Caco-2 (cell line): ENCODE results near the gene GFRA4. TPM values are rescaled to one million over a fixed set of nuclear protein-coding genes. Genes with fewer than 3 reads are reported as not detected.

Experiments used
- BruUV-seq: library from RNA; stranded (reverse); fragments of 400-500 nt; replicated peaks from 2 replicates; lab custom pipeline; 2021; lab: Mats Ljungman, UMichigan
- CTCF ChIA-PET: fragments of 300-600 bp; sonication (Branson Sonifier 250); formaldehyde crosslinking; loops from one replicate; lab custom pipeline; 2022; ENCODE audit warnings: antibody characterized with exemption; lab: Charles Lee
- POLR2A ChIA-PET: fragments of 300-600 bp; sonication (Branson Sonifier 250); formaldehyde crosslinking; loops from one replicate; lab custom pipeline; 2022; ENCODE audit warnings: antibody characterized with exemption; lab: Charles Lee
- DNase-seq, 2 experiments: peaks; one replicate each; pipeline versions ENCODE4 v3.0.0 to v3.0.0-alpha.2; 2020 to 2022
- H3K27me3 ChIP-seq: replicated peaks from 2 replicates; pipeline ENCODE4 v1.6.0; 2011; ENCODE audit warnings: low read length; ENCODE audit not compliant: control insufficient read depth, insufficient read depth
- H3K36me3 ChIP-seq: 2 replicates; pipeline ENCODE4 v1.5.1; 2011; ENCODE audit warnings: low read length; ENCODE audit not compliant: control insufficient read depth, insufficient read depth
- H3K4me1 ChIP-seq: fragments of 250-450 bp; sonication (Bioruptor Pico); 2 replicates; pipeline ENCODE4 v1.5.1; 2020; ENCODE audit warnings: mild to moderate bottlenecking
- H3K4me3 ChIP-seq: 2 replicates; pipeline ENCODE4 v1.5.1; 2011; ENCODE audit warnings: low read depth, mild to moderate bottlenecking, control low read depth, low read length
- H3K9me3 ChIP-seq: fragments of 250-450 bp; sonication (Bioruptor Pico); 2 replicates; pipeline ENCODE4 v1.5.1; 2020; ENCODE audit warnings: mild to moderate bottlenecking, moderate library complexity
- H3K27ac Mint-ChIP-seq: one replicate; pipeline ENCODE4 v1.8.0; 2022; ENCODE audit warnings: mixed read lengths; ENCODE audit not compliant: unreplicated experiment
- H3K27me3 Mint-ChIP-seq: one replicate; pipeline ENCODE4 v1.8.0; 2022; ENCODE audit warnings: mixed read lengths; ENCODE audit not compliant: insufficient read depth, unreplicated experiment
- H3K36me3 Mint-ChIP-seq: one replicate; pipeline ENCODE4 v1.8.0; 2022; ENCODE audit warnings: mild to moderate bottlenecking, mixed read lengths; ENCODE audit not compliant: insufficient read depth, unreplicated experiment
- H3K4me1 Mint-ChIP-seq: one replicate; pipeline ENCODE4 v1.8.0; 2022; ENCODE audit warnings: low read depth, mixed read lengths; ENCODE audit not compliant: unreplicated experiment
- H3K4me3 Mint-ChIP-seq: one replicate; pipeline ENCODE4 v1.8.0; 2022; ENCODE audit warnings: mild to moderate bottlenecking, moderate library complexity, mixed read lengths; ENCODE audit not compliant: unreplicated experiment
- H3K9me3 Mint-ChIP-seq: one replicate; pipeline ENCODE4 v1.8.0; 2022; ENCODE audit warnings: mixed read lengths; ENCODE audit not compliant: unreplicated experiment
- intact Hi-C: fragments of 100-400 bp; cut with micrococcal nuclease; formaldehyde crosslinking; loops from one replicate; pipeline ENCODE4 v1.10.0; 2022; ENCODE audit not compliant: unreplicated experiment
- total RNA-seq: library from RNA; stranded (reverse); gene quantifications from 2 replicates; pipeline ENCODE4 v1.2.3, GENCODE V29; 2022
- TF ChIP-seq, protein P1 (sequence below), 2 experiments: fragments of 200-600 bp in 1 of 2; IDR thresholded peaks; 1 replicate in 1 of 2; 2 replicates in 1 of 2; pipeline versions ENCODE4 v1.5.1 to v1.8.0; 2011 to 2022; ENCODE audit warnings: antibody characterized with exemption in 1 of 2, control low read depth in 1 of 2, inconsistent platforms in 1 of 2, low read depth in 1 of 2, low read length in 1 of 2, mild to moderate bottlenecking in 1 of 2, moderate library complexity in 1 of 2; ENCODE audit not compliant: insufficient read depth in 1 of 2, severe bottlenecking in 1 of 2, unreplicated experiment in 1 of 2

GFRA4 gene
- total RNA-seq, 1 experiment from 2014 or later = not detected

DNA sequence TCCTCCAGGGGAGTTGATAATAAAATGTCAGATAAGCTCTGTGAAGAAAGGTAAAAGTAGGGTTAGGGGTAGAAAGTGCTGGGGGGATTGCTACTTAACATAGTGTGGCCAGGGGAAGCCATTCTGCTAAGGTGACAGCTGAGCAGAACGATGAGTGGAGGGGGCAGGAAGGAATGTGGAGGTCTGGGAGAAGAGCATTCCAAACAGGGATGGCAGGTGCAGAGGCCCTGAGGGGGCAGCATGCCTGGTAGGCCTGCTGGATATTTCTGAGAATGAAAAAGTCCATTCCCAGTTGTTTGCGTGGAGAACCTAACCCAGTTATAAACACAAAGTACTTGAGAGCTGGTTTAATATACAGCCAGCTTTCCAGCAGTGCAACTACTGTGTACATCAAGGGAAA is 9.3 kb downstream of the GFRA4 start:
- intact Hi-C loops = no loop called here
- Mint-ChIP-seq H3K4me1 (no peaks in the 10 kb centered on the region), H3K36me3 (no peaks in the 10 kb centered on the region), H3K27ac (no peak overlapping the region), H3K4me3 (no peak overlapping the region), H3K27me3 (no peaks in the 10 kb centered on the region), H3K9me3 (no peaks in the 10 kb centered on the region)
- POLR2A ChIA-PET = no interaction called here
- BruUV-seq = no TSS peak
- no peaks in the 10 kb centered on the region for H3K27me3 ChIP-seq
- CTCF ChIA-PET = interaction anchor here (0.9 kb wide), 1 partner anchor 23 kb away, joined by 3 read pairs; no protein-coding TSS in a partner anchor
- H3K4me1 ChIP-seq = no peaks in the 10 kb centered on the region
- no peak overlapping the region for H3K4me3 ChIP-seq
- TF ChIP-seq, protein P1, sequence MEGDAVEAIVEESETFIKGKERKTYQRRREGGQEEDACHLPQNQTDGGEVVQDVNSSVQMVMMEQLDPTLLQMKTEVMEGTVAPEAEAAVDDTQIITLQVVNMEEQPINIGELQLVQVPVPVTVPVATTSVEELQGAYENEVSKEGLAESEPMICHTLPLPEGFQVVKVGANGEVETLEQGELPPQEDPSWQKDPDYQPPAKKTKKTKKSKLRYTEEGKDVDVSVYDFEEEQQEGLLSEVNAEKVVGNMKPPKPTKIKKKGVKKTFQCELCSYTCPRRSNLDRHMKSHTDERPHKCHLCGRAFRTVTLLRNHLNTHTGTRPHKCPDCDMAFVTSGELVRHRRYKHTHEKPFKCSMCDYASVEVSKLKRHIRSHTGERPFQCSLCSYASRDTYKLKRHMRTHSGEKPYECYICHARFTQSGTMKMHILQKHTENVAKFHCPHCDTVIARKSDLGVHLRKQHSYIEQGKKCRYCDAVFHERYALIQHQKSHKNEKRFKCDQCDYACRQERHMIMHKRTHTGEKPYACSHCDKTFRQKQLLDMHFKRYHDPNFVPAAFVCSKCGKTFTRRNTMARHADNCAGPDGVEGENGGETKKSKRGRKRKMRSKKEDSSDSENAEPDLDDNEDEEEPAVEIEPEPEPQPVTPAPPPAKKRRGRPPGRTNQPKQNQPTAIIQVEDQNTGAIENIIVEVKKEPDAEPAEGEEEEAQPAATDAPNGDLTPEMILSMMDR (IDR thresholded peaks at IDR 0.05; ENCODE audit: insufficient read depth in 1 of 2, low read depth in 1 of 2, low read length in 1 of 2, severe bottlenecking in 1 of 2, unreplicated experiment in 1 of 2) = no peak
- no peaks in the 10 kb centered on the region for H3K36me3 ChIP-seq
- no peak for DNase-seq
- no peaks in the 10 kb centered on the region for H3K9me3 ChIP-seq

DNA sequence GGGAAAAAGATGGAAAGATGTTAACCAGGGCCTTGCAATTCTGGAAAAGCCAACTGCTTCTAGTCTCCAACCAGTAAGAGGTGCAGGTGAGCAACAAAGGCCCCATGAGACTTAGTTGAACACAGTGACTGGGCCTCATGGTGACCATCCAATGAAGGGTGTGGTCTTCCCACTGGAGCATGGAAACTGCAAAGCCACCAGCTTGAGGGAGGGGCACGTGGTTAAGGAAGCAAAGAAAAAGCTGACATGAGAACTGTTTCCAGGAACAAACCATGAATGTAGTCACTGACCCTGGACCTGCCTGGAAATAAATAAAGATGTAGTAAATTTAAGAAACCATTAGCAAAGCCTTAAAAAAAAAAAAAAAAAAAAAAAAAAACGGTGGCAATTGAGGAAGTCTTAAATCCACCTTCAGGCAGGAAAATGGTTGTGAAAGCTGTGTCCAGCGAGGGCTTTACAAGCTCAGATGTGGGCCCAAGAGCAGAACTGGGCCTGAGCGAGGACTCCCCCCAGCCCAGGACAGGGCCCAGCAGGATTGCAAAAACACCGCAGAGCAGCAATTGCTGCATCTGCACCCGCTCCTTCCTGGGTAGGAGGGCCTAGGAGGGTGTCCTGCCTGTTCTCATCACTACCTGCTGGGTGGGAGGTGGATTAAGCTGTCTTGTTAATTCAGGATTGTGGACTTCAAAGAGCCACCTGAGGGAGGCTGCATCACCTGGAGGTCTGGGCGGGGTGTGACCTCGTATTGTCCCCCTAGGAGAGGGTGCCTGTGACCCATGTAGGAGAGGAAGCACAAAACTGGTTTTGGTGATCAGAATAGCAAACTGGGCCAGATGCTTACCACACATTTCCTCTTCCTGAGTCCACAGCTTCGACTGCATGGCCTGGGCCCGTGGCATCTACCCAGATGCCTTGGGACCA is 10.3 kb downstream of the GFRA4 start:
- TF ChIP-seq, protein P1 (IDR thresholded peaks at IDR 0.05; ENCODE audit: insufficient read depth in 1 of 2, low read depth in 1 of 2, low read length in 1 of 2, severe bottlenecking in 1 of 2, unreplicated experiment in 1 of 2) = no peak
- ChIA-PET CTCF (interaction anchor here (0.6 to 0.7 kb wide), 3 partner anchors 37 to 86 kb away, joined by 3 to 5 read pairs (median 3); no protein-coding TSS in a partner anchor), POLR2A (interaction anchor here (0.7 kb wide), 1 partner anchor 26 kb away, joined by 6 read pairs; no protein-coding TSS in a partner anchor)
- no peak for DNase-seq
- H3K4me3 ChIP-seq = no peak overlapping the region
- H3K36me3 ChIP-seq = no peaks in the 10 kb centered on the region
- no peaks in the 10 kb centered on the region for H3K27me3 ChIP-seq
- no TSS peak for BruUV-seq
- intact Hi-C loops = no loop called here
- H3K4me1 ChIP-seq = no peaks in the 10 kb centered on the region
- no peaks in the 10 kb centered on the region for H3K4me1 Mint-ChIP-seq
- no peak overlapping the region for H3K27ac Mint-ChIP-seq
- H3K27me3 Mint-ChIP-seq = no peaks in the 10 kb centered on the region
- peaks cover 6% of the 10 kb centered on the region for H3K36me3 Mint-ChIP-seq
- H3K9me3 ChIP-seq = no peaks in the 10 kb centered on the region
- H3K4me3 Mint-ChIP-seq = no peak overlapping the region
- H3K9me3 Mint-ChIP-seq = no peaks in the 10 kb centered on the region

DNA sequence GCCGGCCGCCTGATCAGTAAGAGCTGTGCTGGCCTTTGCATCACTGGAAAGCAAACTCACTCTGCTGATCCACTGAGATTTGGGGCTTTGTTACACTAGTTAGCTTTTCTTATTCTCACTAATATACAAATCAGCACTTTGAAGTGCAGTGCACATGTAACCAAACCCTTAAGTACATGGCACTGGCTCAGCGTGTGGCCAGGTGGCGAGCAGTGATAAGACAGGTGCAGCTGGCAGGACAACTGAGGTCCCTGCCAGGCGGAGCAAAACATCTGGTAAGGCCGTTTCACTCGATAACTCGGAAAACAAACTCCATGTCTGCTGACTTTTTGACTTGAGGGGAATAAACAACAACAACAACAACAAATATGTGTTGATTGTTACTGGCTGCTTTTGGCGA is 11.0 kb downstream of the GFRA4 start:
- no peak for DNase-seq
- Mint-ChIP-seq H3K36me3 (peaks cover 6% of the 10 kb centered on the region), H3K4me3 (no peak overlapping the region), H3K27me3 (no peaks in the 10 kb centered on the region), H3K4me1 (no peaks in the 10 kb centered on the region), H3K27ac (no peak overlapping the region), H3K9me3 (no peaks in the 10 kb centered on the region)
- no peaks in the 10 kb centered on the region for H3K36me3 ChIP-seq
- intact Hi-C loops = no loop called here
- TF ChIP-seq, protein P1 (IDR thresholded peaks at IDR 0.05; ENCODE audit: insufficient read depth in 1 of 2, low read depth in 1 of 2, low read length in 1 of 2, severe bottlenecking in 1 of 2, unreplicated experiment in 1 of 2) = no peak
- H3K4me3 ChIP-seq = no peak overlapping the region
- ChIA-PET POLR2A (no interaction called here), CTCF (interaction anchor here (0.7 kb wide), 1 partner anchor 40 kb away, joined by 5 read pairs; no protein-coding TSS in a partner anchor)
- no peaks in the 10 kb centered on the region for H3K4me1 ChIP-seq
- no TSS peak for BruUV-seq
- no peaks in the 10 kb centered on the region for H3K9me3 ChIP-seq
- H3K27me3 ChIP-seq = no peaks in the 10 kb centered on the region
